ENCODE results near the gene ADA. TPM values are rescaled to one million over a fixed set of nuclear protein-coding genes. Genes with fewer than 3 reads are reported as not detected.

ADA gene
- total RNA-seq, 1 experiment from 2014 or later = 13.0 TPM

DNA sequence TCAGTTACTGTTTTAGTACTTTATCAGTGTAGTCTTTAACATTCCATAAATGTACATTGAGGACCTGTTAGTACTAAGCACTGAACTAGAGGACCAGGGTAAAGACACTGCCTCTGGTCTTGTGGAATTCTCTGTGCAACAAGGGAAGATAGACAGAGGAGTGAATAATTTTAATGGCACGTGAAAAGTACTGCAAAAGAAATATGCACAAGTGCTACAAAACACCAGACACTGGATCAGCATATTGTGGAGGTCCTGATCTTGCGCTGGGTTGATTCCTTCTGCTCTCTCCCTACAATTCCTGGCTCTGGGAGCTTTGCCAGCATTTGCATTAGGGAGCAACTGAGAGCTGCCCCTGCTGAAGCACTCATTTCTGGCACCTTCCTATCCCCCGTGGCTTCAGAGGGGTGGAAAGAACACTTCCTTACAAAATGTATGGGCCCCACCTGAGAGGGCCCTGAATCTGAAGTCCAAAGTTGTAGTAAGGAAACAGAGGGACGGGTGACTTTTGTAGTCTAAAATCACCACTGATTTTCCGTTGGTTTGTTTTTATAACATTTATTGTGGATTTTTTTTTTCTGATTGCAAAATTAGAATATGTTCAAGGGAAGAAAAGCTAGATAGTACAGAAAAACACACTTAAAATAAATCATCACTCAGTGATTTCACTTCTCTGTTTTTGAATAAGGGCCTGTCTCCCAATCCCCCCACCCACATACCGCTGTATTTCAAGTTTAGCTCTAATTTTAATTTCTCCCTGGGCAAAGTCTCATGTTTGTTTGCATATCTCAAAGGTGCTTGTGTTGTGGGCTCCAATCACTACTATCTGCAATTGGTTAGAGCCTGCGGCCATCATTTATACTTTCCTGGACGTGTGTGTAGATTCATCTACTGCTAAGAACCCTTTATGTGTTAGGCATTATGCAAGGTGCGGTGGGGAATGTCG is 64.2 kb downstream of the ADA start:
- no peaks in the 10 kb centered on the region for H3K79me2 ChIP-seq (ENCODE audit: low read length)
- H3K9ac ChIP-seq (ENCODE audit: low read length) = no peak overlapping the region
- ATAC-seq (no peak), DNase-seq (no peak)
- no peak overlapping the region for H2AFZ ChIP-seq (ENCODE audit: low read length)
- H3K9me2 ChIP-seq (replicated peaks; ENCODE audit: low read length) = no peaks in the 10 kb centered on the region
- no peaks in the 10 kb centered on the region for H3K27me3 ChIP-seq (ENCODE audit: low read length)
- H3K4me2 ChIP-seq (ENCODE audit: low read length) = no peak overlapping the region
- no peak overlapping the region for H3K27ac ChIP-seq (ENCODE audit: low read length)
- BruUV-seq (replicated peaks) = no TSS peak
- no peaks in the 10 kb centered on the region for H3F3A ChIP-seq (ENCODE audit: low read length, unreplicated experiment)
- no peaks in the 10 kb centered on the region for H3K36me3 ChIP-seq (ENCODE audit: low read depth, low read length)
- peaks cover 3% of the 10 kb centered on the region; the same call in 1 of the 2 replicates for H3K4me1 ChIP-seq (ENCODE audit: insufficient read depth, low read length)
- intact Hi-C loops (cut with micrococcal nuclease) = no loop called here
- H3K4me3 ChIP-seq (ENCODE audit: low read length) = no peak overlapping the region
- no peaks in the 10 kb centered on the region for H3K9me3 ChIP-seq (ENCODE audit: low read length)
- TF ChIP-seq, protein P1, sequence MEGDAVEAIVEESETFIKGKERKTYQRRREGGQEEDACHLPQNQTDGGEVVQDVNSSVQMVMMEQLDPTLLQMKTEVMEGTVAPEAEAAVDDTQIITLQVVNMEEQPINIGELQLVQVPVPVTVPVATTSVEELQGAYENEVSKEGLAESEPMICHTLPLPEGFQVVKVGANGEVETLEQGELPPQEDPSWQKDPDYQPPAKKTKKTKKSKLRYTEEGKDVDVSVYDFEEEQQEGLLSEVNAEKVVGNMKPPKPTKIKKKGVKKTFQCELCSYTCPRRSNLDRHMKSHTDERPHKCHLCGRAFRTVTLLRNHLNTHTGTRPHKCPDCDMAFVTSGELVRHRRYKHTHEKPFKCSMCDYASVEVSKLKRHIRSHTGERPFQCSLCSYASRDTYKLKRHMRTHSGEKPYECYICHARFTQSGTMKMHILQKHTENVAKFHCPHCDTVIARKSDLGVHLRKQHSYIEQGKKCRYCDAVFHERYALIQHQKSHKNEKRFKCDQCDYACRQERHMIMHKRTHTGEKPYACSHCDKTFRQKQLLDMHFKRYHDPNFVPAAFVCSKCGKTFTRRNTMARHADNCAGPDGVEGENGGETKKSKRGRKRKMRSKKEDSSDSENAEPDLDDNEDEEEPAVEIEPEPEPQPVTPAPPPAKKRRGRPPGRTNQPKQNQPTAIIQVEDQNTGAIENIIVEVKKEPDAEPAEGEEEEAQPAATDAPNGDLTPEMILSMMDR (conservative IDR thresholded peaks at IDR 0.05; ENCODE audit: low read depth, low read length) = no peak
- no peak for TF ChIP-seq EZH2phosphoT487 (IDR thresholded peaks at IDR 0.05; ENCODE audit: borderline replicate concordance, low read length)
- TF ChIP-seq EZH2 (IDR thresholded peaks at IDR 0.05; ENCODE audit: low read length, unreplicated experiment) = no peak
- ChIA-PET POLR2A (ENCODE audit: unreplicated experiment) (no interaction called here), CTCF (no interaction called here)
- H4K20me1 ChIP-seq (ENCODE audit: low read length) = no peaks in the 10 kb centered on the region

DNA sequence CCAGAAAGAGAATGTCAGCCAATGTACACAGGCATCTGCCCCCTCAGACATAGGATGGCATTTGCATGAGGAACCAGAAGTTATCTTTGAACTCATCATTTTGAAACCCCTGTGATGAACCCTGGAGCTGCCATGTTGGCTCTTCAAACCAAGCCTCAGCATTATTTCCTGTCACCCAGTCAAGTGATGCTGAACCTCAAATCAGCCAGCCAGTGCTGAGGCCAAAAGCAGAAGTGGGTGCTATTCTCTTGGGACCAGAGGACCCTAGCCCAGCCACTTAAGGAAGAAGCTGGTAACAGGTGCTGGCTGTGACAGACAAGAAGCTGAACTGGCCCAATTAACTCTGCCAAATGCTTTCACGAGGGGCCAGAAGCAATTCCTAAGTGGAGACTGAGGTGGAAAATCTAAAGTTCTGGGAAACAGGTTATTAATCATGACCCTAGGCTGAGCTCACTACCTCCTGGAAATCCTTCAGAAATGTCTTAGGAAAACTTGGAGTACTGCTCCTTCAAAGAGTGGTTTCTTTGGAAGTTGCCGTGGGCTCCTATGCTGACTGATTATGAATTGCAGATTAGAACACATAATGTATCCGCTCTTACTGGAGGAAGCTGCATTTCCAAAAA is 65.1 kb downstream of the ADA start:
- Histone ChIP-seq H3F3A (ENCODE audit: low read length, unreplicated experiment) (no peaks in the 10 kb centered on the region), H3K4me2 (ENCODE audit: low read length) (no peak overlapping the region), H2AFZ (ENCODE audit: low read length) (no peak overlapping the region), H3K27ac (ENCODE audit: low read length) (no peak overlapping the region), H4K20me1 (ENCODE audit: low read length) (no peaks in the 10 kb centered on the region), H3K79me2 (ENCODE audit: low read length) (no peaks in the 10 kb centered on the region), H3K9ac (ENCODE audit: low read length) (no peak overlapping the region), H3K4me3 (ENCODE audit: low read length) (no peak overlapping the region), H3K4me1 (ENCODE audit: insufficient read depth, low read length) (peaks cover 7% of the 10 kb centered on the region; the same call in 1 of the 2 replicates), H3K9me2 (replicated peaks; ENCODE audit: low read length) (no peaks in the 10 kb centered on the region), H3K36me3 (ENCODE audit: low read depth, low read length) (no peaks in the 10 kb centered on the region), H3K9me3 (ENCODE audit: low read length) (no peaks in the 10 kb centered on the region), H3K27me3 (ENCODE audit: low read length) (no peaks in the 10 kb centered on the region)
- no peak for TF ChIP-seq EZH2 (IDR thresholded peaks at IDR 0.05; ENCODE audit: low read length, unreplicated experiment)
- TF ChIP-seq, protein P1 (conservative IDR thresholded peaks at IDR 0.05; ENCODE audit: low read depth, low read length) = no peak
- no peak for TF ChIP-seq EZH2phosphoT487 (IDR thresholded peaks at IDR 0.05; ENCODE audit: borderline replicate concordance, low read length)
- intact Hi-C loops (cut with micrococcal nuclease) = no loop called here
- CTCF ChIA-PET = no interaction called here
- POLR2A ChIA-PET (ENCODE audit: unreplicated experiment) = no interaction called here
- DNase-seq (no peak), ATAC-seq (no peak)
- no TSS peak for BruUV-seq (replicated peaks)
